ENCODE data around the gene MXD4. TPM values are rescaled to one million over a fixed set of nuclear protein-coding genes. Genes with fewer than 3 reads are reported as not detected.
A peak's percentile ranks its signal among the peaks of the same experiment; 100 is the strongest.

Gene MXD4
- polyA plus RNA-seq, 1 of the 3 experiments (the other 2 are of a cell fraction): 38.6 TPM

DNA sequence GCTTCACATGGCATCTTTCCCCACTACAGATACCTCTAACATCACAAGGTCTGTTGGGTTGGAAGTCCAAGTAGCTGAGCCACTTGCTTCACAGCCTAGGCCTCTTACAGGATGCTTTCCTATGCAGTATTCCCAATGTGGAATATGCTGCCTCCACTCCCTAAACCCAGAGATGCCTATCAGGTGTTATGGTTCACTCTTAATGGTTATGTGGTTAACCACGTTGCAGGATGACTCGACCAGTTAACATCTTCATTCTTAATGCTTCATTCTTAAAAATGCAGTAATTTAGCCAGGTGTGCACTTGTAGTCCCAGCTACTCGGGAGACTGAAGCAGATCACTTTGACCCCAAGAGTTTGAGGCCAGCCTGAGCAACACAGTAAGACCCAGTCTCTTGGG lies 44.2 kb downstream of the MXD4 start:
- no peaks in the 10 kb centered on the region for H3F3A ChIP-seq (replicated peaks; ENCODE audit: insufficient read depth)
- no peaks in the 10 kb centered on the region for H3K27me3 ChIP-seq (ENCODE audit: insufficient read depth)
- H3K27ac ChIP-seq (ENCODE audit: low read depth in 2 of 2, low read length in 1 of 2): no peak overlapping the region
- H3K4me1 ChIP-seq (ENCODE audit: control insufficient read depth in 1 of 2, insufficient read depth in 2 of 2, low read depth in 1 of 2, low read length in 1 of 2): no peaks in the 10 kb centered on the region; a peak in 1 of 4 replicates
- TF ChIP-seq POLR2AphosphoS5 (IDR thresholded peaks at IDR 0.05; ENCODE audit: low read depth, low read length) (no peak), FOXM1 (IDR thresholded peaks at IDR 0.05; ENCODE audit: low read depth) (no peak), RCOR1 (IDR thresholded peaks at IDR 0.05; ENCODE audit: low read length) (no peak), TCF12 (IDR thresholded peaks at IDR 0.05) (peak; percentile 54; the same call in 1 of the 2 replicates), JUND (IDR thresholded peaks at IDR 0.05) (0 out of 2 replicates have a peak, but pooled peaks have one; percentile 37)
- H3K9me3 ChIP-seq: no peaks in the 10 kb centered on the region
- no peaks in the 10 kb centered on the region for H4K20me1 ChIP-seq (ENCODE audit: insufficient read depth)
- ChIA-PET POLR2A (no interaction called here), CTCF (interaction anchor here (0.6 to 3.6 kb wide), 5 partner anchors 8 to 738 kb away, joined by 3 to 21 read pairs (median 3); no protein-coding TSS in a partner anchor)
- H3K9me2 ChIP-seq: no peaks in the 10 kb centered on the region
- no peak for DNase-seq
- no peak overlapping the region for H3K9ac ChIP-seq
- H3K4me3 ChIP-seq (ENCODE audit: low read depth in 2 of 2, low read length in 1 of 2): no peak overlapping the region
- no peaks in the 10 kb centered on the region for H3K36me3 ChIP-seq (replicated peaks in 1 of 2; ENCODE audit: control insufficient read depth in 1 of 2, insufficient read depth in 2 of 2, low read length in 1 of 2)
- no peak overlapping the region for H3K4me2 ChIP-seq
- no peak overlapping the region for H2AFZ ChIP-seq (ENCODE audit: low read depth)
- H3K79me2 ChIP-seq (ENCODE audit: insufficient read depth): no peaks in the 10 kb centered on the region
- WGBS (ENCODE audit: low lambda C conversion rate): 30% methylated on average over 3 of the region's 3 CpGs

DNA sequence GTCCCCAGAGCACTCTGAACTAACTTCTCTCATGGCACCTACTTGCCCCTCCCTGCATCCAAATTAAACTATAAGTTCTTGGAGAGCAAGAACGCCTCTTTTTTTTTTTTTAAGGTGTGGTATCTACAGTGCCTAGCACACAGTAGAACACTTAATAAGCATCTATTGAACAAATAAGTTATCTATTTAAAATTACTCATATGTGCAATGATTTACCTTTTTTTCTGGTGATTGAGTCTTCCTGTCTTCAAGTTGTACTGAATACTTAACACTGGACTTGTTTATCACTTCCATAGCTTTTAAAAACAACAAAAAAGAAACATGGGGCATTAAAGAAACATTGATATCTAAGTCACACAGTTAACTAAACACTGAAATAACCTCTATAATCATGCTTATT lies 49.1 kb downstream of the MXD4 start:
- ChIA-PET POLR2A (no interaction called here), CTCF (interaction anchor here (0.6 kb wide), 1 partner anchor 493 kb away, joined by 3 read pairs; no protein-coding TSS in a partner anchor)
- Histone ChIP-seq H3K9ac (no peak overlapping the region), H3K4me1 (ENCODE audit: control insufficient read depth in 1 of 2, insufficient read depth in 2 of 2, low read depth in 1 of 2, low read length in 1 of 2) (no peaks in the 10 kb centered on the region), H3F3A (replicated peaks; ENCODE audit: insufficient read depth) (no peaks in the 10 kb centered on the region), H3K27me3 (ENCODE audit: insufficient read depth) (no peaks in the 10 kb centered on the region), H3K4me3 (ENCODE audit: low read depth in 2 of 2, low read length in 1 of 2) (no peak overlapping the region), H3K4me2 (no peak overlapping the region), H3K9me3 (no peaks in the 10 kb centered on the region), H4K20me1 (ENCODE audit: insufficient read depth) (no peaks in the 10 kb centered on the region), H2AFZ (ENCODE audit: low read depth) (no peak overlapping the region), H3K9me2 (no peaks in the 10 kb centered on the region), H3K79me2 (ENCODE audit: insufficient read depth) (no peaks in the 10 kb centered on the region), H3K27ac (ENCODE audit: low read depth in 2 of 2, low read length in 1 of 2) (no peak overlapping the region), H3K36me3 (replicated peaks in 1 of 2; ENCODE audit: control insufficient read depth in 1 of 2, insufficient read depth in 2 of 2, low read length in 1 of 2) (no peaks in the 10 kb centered on the region)
- 8% methylated on average over 1 of the region's 1 CpG for WGBS (ENCODE audit: low lambda C conversion rate)
- no peak for TF ChIP-seq FOXJ3 (CRISPR knock-in tag; IDR thresholded peaks at IDR 0.05)
- TF ChIP-seq, protein P1, sequence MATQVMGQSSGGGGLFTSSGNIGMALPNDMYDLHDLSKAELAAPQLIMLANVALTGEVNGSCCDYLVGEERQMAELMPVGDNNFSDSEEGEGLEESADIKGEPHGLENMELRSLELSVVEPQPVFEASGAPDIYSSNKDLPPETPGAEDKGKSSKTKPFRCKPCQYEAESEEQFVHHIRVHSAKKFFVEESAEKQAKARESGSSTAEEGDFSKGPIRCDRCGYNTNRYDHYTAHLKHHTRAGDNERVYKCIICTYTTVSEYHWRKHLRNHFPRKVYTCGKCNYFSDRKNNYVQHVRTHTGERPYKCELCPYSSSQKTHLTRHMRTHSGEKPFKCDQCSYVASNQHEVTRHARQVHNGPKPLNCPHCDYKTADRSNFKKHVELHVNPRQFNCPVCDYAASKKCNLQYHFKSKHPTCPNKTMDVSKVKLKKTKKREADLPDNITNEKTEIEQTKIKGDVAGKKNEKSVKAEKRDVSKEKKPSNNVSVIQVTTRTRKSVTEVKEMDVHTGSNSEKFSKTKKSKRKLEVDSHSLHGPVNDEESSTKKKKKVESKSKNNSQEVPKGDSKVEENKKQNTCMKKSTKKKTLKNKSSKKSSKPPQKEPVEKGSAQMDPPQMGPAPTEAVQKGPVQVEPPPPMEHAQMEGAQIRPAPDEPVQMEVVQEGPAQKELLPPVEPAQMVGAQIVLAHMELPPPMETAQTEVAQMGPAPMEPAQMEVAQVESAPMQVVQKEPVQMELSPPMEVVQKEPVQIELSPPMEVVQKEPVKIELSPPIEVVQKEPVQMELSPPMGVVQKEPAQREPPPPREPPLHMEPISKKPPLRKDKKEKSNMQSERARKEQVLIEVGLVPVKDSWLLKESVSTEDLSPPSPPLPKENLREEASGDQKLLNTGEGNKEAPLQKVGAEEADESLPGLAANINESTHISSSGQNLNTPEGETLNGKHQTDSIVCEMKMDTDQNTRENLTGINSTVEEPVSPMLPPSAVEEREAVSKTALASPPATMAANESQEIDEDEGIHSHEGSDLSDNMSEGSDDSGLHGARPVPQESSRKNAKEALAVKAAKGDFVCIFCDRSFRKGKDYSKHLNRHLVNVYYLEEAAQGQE (IDR thresholded peaks at IDR 0.05; ENCODE audit: low read depth, low read length): no peak
- TF ChIP-seq MEF2A (IDR thresholded peaks at IDR 0.05; ENCODE audit: borderline replicate concordance, low read depth): no peak
- TF ChIP-seq YY1 (IDR thresholded peaks at IDR 0.05; ENCODE audit: low read depth): no peak
- TF ChIP-seq, protein P2, sequence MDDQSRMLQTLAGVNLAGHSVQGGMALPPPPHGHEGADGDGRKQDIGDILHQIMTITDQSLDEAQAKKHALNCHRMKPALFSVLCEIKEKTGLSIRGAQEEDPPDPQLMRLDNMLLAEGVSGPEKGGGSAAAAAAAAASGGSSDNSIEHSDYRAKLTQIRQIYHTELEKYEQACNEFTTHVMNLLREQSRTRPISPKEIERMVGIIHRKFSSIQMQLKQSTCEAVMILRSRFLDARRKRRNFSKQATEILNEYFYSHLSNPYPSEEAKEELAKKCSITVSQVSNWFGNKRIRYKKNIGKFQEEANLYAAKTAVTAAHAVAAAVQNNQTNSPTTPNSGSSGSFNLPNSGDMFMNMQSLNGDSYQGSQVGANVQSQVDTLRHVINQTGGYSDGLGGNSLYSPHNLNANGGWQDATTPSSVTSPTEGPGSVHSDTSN (IDR thresholded peaks at IDR 0.05): no peak
- TF ChIP-seq CHD2 (IDR thresholded peaks at IDR 0.05; ENCODE audit: low read length, partially characterized antibody): no peak
- TF ChIP-seq, protein P3, sequence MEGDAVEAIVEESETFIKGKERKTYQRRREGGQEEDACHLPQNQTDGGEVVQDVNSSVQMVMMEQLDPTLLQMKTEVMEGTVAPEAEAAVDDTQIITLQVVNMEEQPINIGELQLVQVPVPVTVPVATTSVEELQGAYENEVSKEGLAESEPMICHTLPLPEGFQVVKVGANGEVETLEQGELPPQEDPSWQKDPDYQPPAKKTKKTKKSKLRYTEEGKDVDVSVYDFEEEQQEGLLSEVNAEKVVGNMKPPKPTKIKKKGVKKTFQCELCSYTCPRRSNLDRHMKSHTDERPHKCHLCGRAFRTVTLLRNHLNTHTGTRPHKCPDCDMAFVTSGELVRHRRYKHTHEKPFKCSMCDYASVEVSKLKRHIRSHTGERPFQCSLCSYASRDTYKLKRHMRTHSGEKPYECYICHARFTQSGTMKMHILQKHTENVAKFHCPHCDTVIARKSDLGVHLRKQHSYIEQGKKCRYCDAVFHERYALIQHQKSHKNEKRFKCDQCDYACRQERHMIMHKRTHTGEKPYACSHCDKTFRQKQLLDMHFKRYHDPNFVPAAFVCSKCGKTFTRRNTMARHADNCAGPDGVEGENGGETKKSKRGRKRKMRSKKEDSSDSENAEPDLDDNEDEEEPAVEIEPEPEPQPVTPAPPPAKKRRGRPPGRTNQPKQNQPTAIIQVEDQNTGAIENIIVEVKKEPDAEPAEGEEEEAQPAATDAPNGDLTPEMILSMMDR (IDR thresholded peaks at IDR 0.05): no peak
- TF ChIP-seq, protein P4, sequence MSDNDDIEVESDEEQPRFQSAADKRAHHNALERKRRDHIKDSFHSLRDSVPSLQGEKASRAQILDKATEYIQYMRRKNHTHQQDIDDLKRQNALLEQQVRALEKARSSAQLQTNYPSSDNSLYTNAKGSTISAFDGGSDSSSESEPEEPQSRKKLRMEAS (IDR thresholded peaks at IDR 0.05; ENCODE audit: low read depth): no peak
- no peak for TF ChIP-seq RFX5 (IDR thresholded peaks at IDR 0.05; ENCODE audit: low read length)
- TF ChIP-seq FOXM1 (IDR thresholded peaks at IDR 0.05; ENCODE audit: low read depth): no peak
- TF ChIP-seq POLR2AphosphoS5 (IDR thresholded peaks at IDR 0.05; ENCODE audit: low read depth, low read length): no peak
- TF ChIP-seq NFIC (IDR thresholded peaks at IDR 0.05; ENCODE audit: borderline replicate concordance): no peak
- TF ChIP-seq TEAD4 (IDR thresholded peaks at IDR 0.05; ENCODE audit: borderline replicate concordance, insufficient read depth): no peak
- no peak for TF ChIP-seq NRF1 (IDR thresholded peaks at IDR 0.05; ENCODE audit: low read depth, low read length)
- TF ChIP-seq JUND (IDR thresholded peaks at IDR 0.05): no peak
- no peak for TF ChIP-seq ELF1 (IDR thresholded peaks at IDR 0.05)
- TF ChIP-seq, protein P5, sequence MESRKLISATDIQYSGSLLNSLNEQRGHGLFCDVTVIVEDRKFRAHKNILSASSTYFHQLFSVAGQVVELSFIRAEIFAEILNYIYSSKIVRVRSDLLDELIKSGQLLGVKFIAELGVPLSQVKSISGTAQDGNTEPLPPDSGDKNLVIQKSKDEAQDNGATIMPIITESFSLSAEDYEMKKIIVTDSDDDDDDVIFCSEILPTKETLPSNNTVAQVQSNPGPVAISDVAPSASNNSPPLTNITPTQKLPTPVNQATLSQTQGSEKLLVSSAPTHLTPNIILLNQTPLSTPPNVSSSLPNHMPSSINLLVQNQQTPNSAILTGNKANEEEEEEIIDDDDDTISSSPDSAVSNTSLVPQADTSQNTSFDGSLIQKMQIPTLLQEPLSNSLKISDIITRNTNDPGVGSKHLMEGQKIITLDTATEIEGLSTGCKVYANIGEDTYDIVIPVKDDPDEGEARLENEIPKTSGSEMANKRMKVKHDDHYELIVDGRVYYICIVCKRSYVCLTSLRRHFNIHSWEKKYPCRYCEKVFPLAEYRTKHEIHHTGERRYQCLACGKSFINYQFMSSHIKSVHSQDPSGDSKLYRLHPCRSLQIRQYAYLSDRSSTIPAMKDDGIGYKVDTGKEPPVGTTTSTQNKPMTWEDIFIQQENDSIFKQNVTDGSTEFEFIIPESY (IDR thresholded peaks at IDR 0.05; ENCODE audit: borderline replicate concordance, low read depth): no peak
- no peak for DNase-seq

Measured in SK-N-SH (cell line).